ENCODE measurements around the gene C4B.
"Not testable (repeated sequence)": the region's sequence is repeated elsewhere in the genome, so short reads cannot be mapped to it uniquely, and the experiment has no call there.

Gene C4B

DNA sequence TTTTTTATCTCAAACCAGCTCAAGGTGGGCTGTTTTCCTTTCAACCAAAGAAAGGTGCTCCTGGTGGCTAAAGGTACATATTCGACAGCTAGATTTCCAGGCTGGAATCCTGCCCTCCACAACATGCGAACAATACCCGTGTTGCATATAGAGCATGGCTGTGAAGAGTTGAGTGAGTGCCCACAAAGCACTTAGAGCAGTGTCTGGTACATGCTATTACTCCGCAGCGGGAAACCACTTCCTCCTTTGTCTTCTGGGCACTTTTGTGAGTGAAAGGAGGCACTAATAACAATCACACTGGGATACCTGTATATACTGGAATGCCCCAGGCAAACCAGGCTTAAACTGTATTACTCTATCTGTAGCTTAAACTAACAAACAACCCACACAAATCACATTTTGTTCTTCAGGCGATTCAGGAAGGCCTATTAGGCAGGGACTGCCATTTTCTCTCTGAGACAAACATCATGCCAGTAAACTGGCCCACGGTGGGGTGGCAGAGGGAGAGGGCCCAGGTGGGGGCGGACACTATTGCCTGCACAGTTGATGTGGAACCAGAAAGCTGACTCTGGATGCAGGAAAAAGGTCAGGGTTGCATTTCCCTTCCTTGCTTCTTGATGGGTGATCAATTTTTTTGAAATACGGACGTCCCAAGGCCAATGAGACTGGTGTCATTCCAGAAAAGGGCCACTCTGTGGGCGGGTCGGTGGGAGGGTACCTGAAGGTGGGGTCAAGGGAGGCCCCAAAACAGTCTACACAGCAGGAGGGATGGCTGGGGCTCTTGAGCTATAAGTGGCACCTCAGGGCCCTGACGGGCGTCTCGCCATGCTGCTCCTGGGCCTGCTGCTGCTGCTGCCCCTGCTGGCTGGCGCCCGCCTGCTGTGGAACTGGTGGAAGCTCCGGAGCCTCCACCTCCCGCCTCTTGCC is 23.3 kb downstream of the C4B start, which contains the start of gene CYP21A2:
CYP21A2 (plus strand) TSS at position 818 of the 927 bp plus-strand sequence; CDS start at position 826, 8 bp downstream.
- DNase-seq, result not testable (repeated sequence)

GRCh38 chr6:32038878-32039277 is 24.3 kb downstream of the C4B start:
- DNase-seq, result not testable (repeated sequence)

DNA sequence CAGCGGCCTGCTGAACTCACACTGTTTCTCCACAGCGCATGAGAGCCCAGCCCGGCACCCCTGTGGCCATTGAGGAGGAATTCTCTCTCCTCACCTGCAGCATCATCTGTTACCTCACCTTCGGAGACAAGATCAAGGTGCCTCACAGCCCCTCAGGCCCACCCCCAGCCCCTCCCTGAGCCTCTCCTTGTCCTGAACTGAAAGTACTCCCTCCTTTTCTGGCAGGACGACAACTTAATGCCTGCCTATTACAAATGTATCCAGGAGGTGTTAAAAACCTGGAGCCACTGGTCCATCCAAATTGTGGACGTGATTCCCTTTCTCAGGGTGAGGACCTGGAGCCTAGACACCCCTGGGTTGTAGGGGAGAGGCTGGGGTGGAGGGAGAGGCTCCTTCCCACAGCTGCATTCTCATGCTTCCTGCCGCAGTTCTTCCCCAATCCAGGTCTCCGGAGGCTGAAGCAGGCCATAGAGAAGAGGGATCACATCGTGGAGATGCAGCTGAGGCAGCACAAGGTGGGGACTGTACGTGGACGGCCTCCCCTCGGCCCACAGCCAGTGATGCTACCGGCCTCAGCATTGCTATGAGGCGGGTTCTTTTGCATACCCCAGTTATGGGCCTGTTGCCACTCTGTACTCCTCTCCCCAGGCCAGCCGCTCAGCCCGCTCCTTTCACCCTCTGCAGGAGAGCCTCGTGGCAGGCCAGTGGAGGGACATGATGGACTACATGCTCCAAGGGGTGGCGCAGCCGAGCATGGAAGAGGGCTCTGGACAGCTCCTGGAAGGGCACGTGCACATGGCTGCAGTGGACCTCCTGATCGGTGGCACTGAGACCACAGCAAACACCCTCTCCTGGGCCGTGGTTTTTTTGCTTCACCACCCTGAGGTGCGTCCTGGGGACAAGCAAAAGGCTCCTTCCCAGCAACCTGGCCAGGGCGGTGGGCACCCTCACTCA is 25.0 kb downstream of the C4B start:
- DNase-seq, result not testable (repeated sequence)

DNA sequence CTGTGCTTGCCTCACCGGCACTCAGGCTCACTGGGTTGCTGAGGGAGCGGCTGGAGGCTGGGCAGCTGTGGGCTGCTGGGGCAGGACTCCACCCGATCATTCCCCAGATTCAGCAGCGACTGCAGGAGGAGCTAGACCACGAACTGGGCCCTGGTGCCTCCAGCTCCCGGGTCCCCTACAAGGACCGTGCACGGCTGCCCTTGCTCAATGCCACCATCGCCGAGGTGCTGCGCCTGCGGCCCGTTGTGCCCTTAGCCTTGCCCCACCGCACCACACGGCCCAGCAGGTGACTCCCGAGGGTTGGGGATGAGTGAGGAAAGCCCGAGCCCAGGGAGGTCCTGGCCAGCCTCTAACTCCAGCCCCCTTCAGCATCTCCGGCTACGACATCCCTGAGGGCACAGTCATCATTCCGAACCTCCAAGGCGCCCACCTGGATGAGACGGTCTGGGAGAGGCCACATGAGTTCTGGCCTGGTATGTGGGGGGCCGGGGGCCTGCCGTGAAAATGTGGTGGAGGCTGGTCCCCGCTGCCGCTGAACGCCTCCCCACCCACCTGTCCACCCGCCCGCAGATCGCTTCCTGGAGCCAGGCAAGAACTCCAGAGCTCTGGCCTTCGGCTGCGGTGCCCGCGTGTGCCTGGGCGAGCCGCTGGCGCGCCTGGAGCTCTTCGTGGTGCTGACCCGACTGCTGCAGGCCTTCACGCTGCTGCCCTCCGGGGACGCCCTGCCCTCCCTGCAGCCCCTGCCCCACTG is 25.9 kb downstream of the C4B start:
- not testable (repeated sequence) for DNase-seq

- DNase-seq, result not testable (repeated sequence)
These were observed 26.4 kb downstream of the C4B start for GRCh38 chr6:32041050-32041321.

GRCh38 chr6:32041385-32041784 is 26.8 kb downstream of the C4B start:
- DNase-seq, result not testable (repeated sequence)

GRCh38 chr6:32042276-32042675 is 27.7 kb downstream of the C4B start:
- DNase-seq, result not testable (repeated sequence)

- DNase-seq, result not testable (repeated sequence)
These were observed 29.2 kb downstream of the C4B start for GRCh38 chr6:32043589-32044380.

GRCh38 chr6:32044916-32045315 is 30.3 kb downstream of the C4B start:
- DNase-seq, result not testable (repeated sequence)

DNA sequence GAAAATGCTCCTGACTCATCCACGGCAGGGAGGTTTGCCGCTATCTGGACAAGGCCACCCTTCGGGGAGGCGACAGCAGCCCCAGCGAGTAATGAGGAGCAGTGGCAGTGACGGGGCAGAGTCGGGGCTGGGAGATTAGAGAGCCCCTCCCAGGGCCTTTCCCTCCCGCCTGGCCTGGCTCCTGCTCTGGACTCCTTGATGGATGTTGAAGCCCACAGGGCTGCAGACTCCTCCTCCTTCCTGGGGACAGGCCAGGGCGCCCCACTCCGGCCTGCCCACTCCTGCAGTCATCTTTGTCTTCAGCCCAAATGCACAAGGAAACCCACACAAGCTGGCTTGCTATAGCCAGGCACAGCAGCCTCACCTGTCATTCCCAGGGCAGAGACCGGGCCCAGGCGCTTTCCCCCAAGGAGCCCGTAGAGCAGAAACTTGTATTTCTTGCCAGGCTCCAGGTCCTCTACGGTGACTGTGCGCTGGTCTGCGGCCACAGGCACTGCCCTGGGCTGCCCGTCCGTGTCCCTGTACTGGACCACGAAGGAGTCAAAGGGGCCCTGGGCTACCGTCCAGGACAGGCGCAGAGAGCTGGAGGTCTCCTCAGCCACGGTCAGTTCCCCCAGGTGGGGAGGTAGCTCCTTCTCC is 31.3 kb downstream of the C4B start:
- DNase-seq, result no peak

DNA sequence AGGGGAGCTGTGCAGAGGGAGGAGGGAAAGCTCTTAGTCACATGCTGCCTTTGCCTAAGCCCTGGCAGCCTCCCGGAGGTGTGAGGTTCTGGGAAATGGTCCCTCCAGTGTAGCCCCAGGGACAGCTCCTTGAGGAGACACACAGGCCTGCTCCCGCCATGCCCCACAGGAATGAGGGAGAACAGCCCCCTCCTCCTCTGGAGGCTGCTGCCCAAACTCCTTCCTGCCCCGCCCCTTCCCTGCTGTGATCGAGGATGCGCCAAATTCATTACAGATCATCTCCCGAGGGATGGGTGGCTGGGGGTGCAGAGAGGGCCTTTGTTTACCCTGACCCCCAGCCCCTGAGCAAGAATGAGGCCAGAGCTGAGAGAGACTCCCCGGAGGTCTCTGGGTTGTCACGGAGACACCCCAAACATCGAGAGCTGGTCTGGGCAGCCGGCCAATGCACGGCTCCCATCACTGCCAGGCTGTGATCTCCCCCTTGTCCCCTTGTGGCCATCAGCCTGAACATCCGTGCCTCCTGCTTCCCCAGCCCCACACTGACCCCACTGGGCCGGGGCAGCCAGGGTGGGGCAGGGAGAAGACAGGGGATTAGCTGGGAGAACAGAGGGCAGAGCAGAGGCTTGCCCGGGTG is 32.0 kb downstream of the C4B start:
- DNase-seq, result no peak

GRCh38 chr6:32047084-32047478 is 32.5 kb downstream of the C4B start:
- DNase-seq, result no peak

GRCh38 chr6:32047539-32047854 is 32.9 kb downstream of the C4B start:
- no peak for DNase-seq

DNA sequence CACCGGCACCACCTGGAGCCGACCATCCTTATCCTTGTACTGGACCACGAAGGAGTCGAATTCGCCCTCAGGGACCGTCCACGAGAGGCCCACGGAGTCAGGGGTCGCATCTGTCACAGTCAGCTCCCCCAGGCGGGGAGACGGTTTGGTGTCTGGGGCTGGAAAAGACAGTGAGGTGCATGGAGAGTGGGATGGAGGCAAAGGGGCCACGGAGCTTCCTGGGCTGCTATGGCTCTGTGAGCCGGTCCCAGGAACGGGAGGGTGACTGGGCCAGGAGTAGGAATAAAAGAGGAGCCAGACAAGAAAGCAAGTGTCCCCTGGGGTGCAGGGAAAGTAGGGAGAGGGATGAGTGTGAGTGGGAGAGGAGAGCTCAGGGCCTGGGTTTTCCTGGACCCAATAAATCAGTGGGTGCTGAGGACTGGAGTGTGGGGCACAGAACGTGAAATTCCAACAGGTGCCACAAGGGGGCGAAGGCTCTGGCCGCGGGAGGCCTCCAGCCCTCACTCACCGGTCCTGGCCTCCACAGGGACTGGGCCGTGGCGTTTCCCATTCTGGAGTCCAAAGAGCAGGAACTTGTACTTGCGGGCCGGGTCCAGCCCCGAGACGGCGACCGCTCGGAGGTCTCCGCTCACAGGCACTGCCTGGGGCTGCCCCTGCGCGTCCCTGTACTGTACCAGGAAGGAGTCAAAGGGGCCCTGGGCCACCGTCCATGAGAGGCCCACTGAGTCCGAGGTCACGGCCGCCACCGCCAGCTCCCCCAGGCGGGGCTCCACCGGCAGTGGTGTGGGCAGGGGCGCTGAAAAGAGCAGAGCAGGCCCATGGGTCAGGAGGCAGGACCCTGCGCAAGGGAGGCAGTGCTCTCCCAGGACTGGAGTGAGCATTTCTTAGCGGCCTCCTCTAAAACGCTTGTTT is 33.5 kb downstream of the C4B start:
- no peak for DNase-seq

GRCh38 chr6:32049149-32049548 is 34.6 kb downstream of the C4B start:
- DNase-seq, result not testable (repeated sequence)

GRCh38 chr6:32049736-32050135 is 35.1 kb downstream of the C4B start:
- not testable (repeated sequence) for DNase-seq

- no peak for DNase-seq
These were observed 36.0 kb downstream of the C4B start for GRCh38 chr6:32050562-32050961.

DNA sequence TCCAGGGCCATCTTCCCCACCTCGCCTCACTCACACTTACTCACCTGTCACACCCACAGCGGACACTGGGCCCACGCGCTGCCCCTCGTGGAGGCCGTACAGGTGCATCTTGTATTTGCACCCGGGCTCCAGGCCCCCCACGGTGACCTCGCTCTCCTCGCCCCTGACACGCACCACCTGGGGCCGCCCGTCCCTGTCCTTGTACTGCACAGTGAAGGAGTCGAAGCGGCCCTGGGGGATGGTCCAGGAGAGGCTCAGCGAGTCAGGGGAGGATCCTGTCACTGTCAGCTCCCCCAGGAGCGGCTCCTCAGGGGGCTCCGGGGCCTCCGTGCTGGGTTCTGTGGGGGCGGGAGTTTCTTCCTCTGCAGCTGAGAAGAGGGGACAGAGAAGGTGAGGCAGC is 38.0 kb downstream of the C4B start:
- DNase-seq, result not testable (repeated sequence)

DNA sequence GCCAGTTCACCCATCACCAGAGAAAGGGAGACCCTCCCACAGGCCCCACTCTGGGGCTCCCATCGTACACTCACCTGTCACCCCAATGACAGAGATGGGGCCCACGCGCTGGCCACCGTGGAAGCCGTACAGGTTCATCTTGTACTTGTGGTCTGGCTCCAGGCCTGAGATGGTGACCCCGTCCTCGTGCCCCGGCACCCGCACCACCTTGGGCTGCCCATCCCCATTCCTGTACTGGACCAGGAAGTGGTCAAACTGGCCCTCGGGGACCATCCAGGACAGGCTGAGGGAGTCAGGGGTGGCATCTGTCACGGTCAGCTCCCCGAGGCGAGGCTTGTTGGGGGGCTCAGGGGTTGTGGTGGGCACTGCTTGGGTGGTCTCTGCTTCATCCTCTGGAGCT is 38.7 kb downstream of the C4B start:
- not testable (repeated sequence) for DNase-seq

DNA sequence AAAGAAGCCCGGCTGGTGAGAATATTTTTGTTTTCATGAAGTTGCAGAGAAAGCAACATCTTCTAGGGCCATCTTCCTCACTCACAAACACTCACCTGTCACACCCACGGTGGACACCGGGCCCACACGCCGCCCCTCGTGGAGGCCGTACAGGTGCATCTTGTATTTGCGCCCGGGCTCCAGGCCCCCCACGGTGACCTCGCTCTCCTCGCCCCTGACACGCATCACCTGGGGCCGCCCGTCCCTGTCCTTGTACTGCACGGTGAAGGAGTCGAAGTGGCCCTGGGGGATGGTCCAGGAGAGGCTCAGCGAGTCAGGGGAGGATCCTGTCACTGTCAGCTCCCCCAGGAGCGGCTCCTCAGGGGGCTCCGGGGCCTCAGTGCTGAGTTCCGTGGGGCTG is 41.2 kb downstream of the C4B start:
- not testable (repeated sequence) for DNase-seq

Data from GF-D8 (cell line).